ENCODE measurements around the gene PCDH9. TPM values are rescaled to one million over a fixed set of nuclear protein-coding genes. Genes with fewer than 3 reads are reported as not detected.

PCDH9 gene
- total and polyA plus RNA-seq, 10 donors, result 0.24 to 8.1 (median 3.8) TPM

DNA sequence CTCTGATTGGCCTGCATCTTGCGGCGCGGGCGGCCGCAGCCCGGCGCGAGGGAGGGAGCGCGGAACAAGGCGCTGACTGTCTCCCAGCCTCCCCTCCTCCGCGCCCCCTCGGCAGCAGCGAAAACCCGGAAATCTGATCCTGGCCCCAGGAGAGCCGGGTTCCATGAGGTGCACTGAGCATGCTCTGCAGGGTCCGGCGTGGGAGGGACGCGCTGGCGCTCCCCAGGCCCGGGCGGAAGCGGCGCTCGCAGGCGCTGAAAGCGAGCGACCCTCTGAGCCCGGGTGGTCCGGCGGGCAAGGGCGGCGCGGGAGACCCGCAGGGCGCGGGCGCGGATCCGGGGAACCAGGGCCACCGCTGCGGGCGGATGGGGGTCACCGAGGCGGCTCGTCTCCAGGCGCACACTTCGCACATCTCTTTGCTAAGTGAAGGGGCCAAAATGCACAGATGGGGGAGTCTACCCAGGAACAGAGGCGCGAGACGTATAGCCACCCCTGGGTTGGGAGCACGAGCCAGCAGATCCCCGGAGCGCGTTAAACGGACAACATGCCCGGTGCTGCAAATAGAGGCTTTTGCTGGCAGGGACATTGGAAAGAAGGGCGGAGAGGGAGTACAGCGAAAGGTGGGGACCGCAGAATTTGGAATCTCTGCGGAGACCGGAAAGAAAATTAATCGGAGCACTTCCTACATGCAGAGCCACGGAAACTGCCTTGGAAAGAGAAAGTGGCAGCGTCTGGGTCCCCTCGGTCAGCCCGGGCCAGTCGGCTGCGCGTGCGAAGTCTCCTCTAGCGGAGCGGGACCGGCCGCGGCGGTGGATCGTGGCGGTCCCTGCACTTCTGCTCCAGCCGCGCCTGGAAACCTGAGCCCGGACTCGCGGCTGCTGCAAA is 510 bp upstream of the PCDH9 start:
- Histone ChIP-seq H3K9me3 (no peaks in the 10 kb centered on the region), H3K27me3 (replicated peaks in 1 of 7) (peaks cover 0 to 46% (median 7%) of the 10 kb centered on the region in 7 donors), H3K36me3 (no peaks in the 10 kb centered on the region), H3K4me1 (peaks cover 3 to 41% (median 23%) of the 10 kb centered on the region in 6 donors), H3K27ac (peak overlapping the region; percentile 59 to 92 (median 84)), H3K4me3 (peak overlapping the region; percentile 66 to 88 (median 74))
- TF ChIP-seq POLR2AphosphoS5 (IDR thresholded peaks at IDR 0.05) (peak; percentile 49 to 89 (median 86)), POLR2A (IDR thresholded peaks at IDR 0.05) (no peak)
- TF ChIP-seq, protein P1, sequence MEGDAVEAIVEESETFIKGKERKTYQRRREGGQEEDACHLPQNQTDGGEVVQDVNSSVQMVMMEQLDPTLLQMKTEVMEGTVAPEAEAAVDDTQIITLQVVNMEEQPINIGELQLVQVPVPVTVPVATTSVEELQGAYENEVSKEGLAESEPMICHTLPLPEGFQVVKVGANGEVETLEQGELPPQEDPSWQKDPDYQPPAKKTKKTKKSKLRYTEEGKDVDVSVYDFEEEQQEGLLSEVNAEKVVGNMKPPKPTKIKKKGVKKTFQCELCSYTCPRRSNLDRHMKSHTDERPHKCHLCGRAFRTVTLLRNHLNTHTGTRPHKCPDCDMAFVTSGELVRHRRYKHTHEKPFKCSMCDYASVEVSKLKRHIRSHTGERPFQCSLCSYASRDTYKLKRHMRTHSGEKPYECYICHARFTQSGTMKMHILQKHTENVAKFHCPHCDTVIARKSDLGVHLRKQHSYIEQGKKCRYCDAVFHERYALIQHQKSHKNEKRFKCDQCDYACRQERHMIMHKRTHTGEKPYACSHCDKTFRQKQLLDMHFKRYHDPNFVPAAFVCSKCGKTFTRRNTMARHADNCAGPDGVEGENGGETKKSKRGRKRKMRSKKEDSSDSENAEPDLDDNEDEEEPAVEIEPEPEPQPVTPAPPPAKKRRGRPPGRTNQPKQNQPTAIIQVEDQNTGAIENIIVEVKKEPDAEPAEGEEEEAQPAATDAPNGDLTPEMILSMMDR (IDR thresholded peaks at IDR 0.05 in 8 of 11, conservative IDR thresholded peaks at IDR 0.05 in 3 of 11), result no peak
- intact Hi-C loops (cut with DNase I; ENCODE audit: low total_unique reads), result no loop called here
- DNase-seq, result peak; percentile 95
- WGBS, 5 donors, result 0 to 3% (median 1%) methylated on average over 44 to 86 of the region's 86 CpGs

DNA sequence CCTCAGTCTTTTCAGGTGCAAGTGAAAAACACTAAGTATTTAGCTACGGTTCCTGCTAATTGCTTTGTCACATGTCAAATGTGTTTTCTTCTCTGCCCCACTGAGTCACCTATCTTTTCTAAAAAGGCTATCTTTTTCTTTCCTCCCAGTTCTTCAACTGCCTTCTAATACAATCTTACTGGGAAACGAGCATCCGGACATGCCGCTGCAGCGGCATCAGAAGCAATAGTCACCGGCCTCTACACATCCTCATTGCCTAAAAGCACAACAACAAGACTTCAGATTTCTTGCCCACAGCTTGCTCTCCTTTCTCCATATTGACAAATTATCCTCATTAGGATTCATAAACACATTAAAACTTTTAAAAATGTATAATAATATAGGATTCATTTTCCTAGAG is 1.2 kb downstream of the PCDH9 start:
- 3 to 6% (median 4%) methylated on average over 6 of the region's 6 CpGs for WGBS, 5 donors

DNA sequence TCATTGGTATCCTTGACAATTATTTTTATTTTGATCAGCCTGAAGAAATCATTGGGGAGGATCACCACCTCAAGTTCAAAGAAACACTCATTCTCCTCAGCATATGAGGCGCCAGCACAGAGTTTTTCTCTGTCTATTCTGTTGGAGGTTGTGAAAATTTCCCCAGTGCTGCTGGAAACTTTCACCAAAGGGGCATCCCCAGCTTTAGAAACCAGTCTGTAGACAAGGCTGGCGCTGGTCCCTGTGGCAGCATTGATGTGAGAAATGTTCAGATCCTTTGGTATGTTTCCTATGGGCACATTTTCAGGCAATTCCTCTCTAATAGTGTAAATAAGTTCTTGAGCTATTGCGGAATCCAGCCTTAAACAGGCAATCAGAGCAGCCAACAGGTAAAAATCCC is 2.1 kb downstream of the PCDH9 start:
- no peak for DNase-seq
- H3K36me3 ChIP-seq, result no peaks in the 10 kb centered on the region
- no peaks in the 10 kb centered on the region for H3K9me3 ChIP-seq
- no peak for TF ChIP-seq POLR2AphosphoS5 (IDR thresholded peaks at IDR 0.05)
- TF ChIP-seq, protein P1 (IDR thresholded peaks at IDR 0.05 in 8 of 11, conservative IDR thresholded peaks at IDR 0.05 in 3 of 11), result no peak
- no peak for TF ChIP-seq POLR2A (IDR thresholded peaks at IDR 0.05)
- peak overlapping the region in 2 of 8 donors; percentile 75 to 83 for H3K4me3 ChIP-seq
- no peak overlapping the region for H3K27ac ChIP-seq
- intact Hi-C loops (cut with DNase I; ENCODE audit: low total_unique reads), result no loop called here
- WGBS, 5 donors, result 79 to 91% (median 81%) methylated on average over 3 of the region's 3 CpGs
- H3K27me3 ChIP-seq (replicated peaks in 1 of 7), result peaks cover 0 to 46% (median 7%) of the 10 kb centered on the region in 7 donors
- peaks cover 3 to 63% (median 26%) of the 10 kb centered on the region in 6 donors for H3K4me1 ChIP-seq

More for the DNA sequence above, 1.2 kb downstream of the PCDH9 start:
- H3K9me3 ChIP-seq, result no peaks in the 10 kb centered on the region
- no peaks in the 10 kb centered on the region for H3K36me3 ChIP-seq
- peaks cover 3 to 54% (median 26%) of the 10 kb centered on the region in 6 donors for H3K4me1 ChIP-seq
- H3K27me3 ChIP-seq (replicated peaks in 1 of 7), result peaks cover 0 to 46% (median 7%) of the 10 kb centered on the region in 7 donors
- intact Hi-C loops (cut with DNase I; ENCODE audit: low total_unique reads), result no loop called here
- DNase-seq, result no peak
- no peak overlapping the region for H3K27ac ChIP-seq
- TF ChIP-seq POLR2AphosphoS5 (IDR thresholded peaks at IDR 0.05) (no peak), POLR2A (IDR thresholded peaks at IDR 0.05) (no peak)
- TF ChIP-seq, protein P1 (IDR thresholded peaks at IDR 0.05 in 8 of 11, conservative IDR thresholded peaks at IDR 0.05 in 3 of 11), result no peak
- H3K4me3 ChIP-seq, result peak overlapping the region in 7 of 8 donors; percentile 66 to 88 (median 75)
